ENCODE data around the gene GPR75.

DNA sequence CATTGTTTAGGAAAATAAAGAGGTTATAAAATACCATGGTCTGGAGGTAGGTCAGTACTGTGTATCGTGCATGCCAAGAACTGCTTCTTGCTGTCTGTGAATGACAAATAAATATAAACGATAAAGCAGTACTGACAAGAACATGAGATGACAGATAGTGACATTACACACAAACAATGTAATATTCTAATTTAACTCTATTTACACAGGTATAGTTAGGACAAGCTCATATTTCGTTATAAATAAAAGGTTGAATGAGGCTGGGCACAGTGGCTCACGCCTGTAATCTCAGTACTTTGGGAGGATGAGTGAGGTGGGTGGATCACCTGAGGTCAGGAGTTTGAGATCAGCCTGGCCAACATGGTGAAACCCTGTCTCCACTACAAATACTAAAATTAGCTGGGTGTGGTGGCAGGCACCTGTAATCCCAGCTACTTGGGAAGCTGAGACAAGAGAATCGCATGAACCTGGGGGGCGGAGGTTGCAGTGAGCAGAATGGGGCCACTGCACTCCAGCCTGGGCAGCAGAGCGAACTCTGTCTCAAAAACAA is 14.7 kb upstream of the GPR75 start:
- TF ChIP-seq, protein P1, sequence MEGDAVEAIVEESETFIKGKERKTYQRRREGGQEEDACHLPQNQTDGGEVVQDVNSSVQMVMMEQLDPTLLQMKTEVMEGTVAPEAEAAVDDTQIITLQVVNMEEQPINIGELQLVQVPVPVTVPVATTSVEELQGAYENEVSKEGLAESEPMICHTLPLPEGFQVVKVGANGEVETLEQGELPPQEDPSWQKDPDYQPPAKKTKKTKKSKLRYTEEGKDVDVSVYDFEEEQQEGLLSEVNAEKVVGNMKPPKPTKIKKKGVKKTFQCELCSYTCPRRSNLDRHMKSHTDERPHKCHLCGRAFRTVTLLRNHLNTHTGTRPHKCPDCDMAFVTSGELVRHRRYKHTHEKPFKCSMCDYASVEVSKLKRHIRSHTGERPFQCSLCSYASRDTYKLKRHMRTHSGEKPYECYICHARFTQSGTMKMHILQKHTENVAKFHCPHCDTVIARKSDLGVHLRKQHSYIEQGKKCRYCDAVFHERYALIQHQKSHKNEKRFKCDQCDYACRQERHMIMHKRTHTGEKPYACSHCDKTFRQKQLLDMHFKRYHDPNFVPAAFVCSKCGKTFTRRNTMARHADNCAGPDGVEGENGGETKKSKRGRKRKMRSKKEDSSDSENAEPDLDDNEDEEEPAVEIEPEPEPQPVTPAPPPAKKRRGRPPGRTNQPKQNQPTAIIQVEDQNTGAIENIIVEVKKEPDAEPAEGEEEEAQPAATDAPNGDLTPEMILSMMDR (IDR thresholded peaks at IDR 0.05) = no peak
- no peak for TF ChIP-seq POLR2A (IDR thresholded peaks at IDR 0.05)
